Right cardiac atrium (tissue), 5 donors: Measurements from ENCODE around the gene SPATA6L. TPM values are rescaled to one million over a fixed set of nuclear protein-coding genes. Genes with fewer than 3 reads are reported as not detected.

ENCODE experiments used
- ATAC-seq, 2 donors: fragments of 200-7000 bp; cut with Tn5 transposase; one replicate each; pipeline versions ENCODE4 v1.8.0 to v1.9.1; 2020; ENCODE audit warnings: moderate library complexity in 2 of 2, mild to moderate bottlenecking in 1 of 2
- DNase-seq, 3 donors: peaks; one replicate each; pipeline ENCODE4 v3.0.0-alpha.2; 2020
- H3K27ac ChIP-seq: one replicate; pipeline ENCODE4 v1.5.1; 2013; ENCODE audit warnings: mild to moderate bottlenecking, low read length, control low read depth, moderate library complexity
- H3K27me3 ChIP-seq: one replicate; pipeline ENCODE4 v1.6.1; 2013; ENCODE audit not compliant: control insufficient read depth, insufficient read depth
- H3K4me1 ChIP-seq: one replicate; pipeline ENCODE4 v1.6.1; 2013; ENCODE audit warnings: low read length; ENCODE audit not compliant: control insufficient read depth, insufficient read depth
- H3K4me3 ChIP-seq: one replicate; pipeline ENCODE4 v1.5.1; 2013; ENCODE audit warnings: low read length, control low read depth
- H3K9me3 ChIP-seq: one replicate; pipeline ENCODE4 v1.6.1; 2013; ENCODE audit warnings: low read length; ENCODE audit not compliant: control insufficient read depth
- WGBS: extraction: QIAGEN DNeasy Blood & Tissue Kit; methylation state at CpG from one replicate; pipeline ENCODE4 v1.1.7; 2013; 5-methylcytosine and 5-hydroxymethylcytosine counted together
- intact Hi-C, 4 donors: fragments of 100-400 bp; cut with DNase I; formaldehyde crosslinking; loops; one replicate each; pipeline versions ENCODE4 v1.11.0 to v1.14.0; 2022 to 2023
- polyA plus RNA-seq: library from polyadenylated mRNA; stranded (reverse); fragments of 200-250 nt; gene quantifications from one replicate; pipeline ENCODE4 v1.2.3, GENCODE V29; 2013
- total RNA-seq, 4 donors: library from RNA; stranded (reverse); fragmentation: NEBNext Ultra II Directional; extraction: Animal tissue kit (Norgen Biotek cat#: 25700); gene quantifications; one replicate each; pipeline ENCODE4 v1.2.1, GENCODE V29; 2021
- donor health status: healthy with polysubstance abuse.
- donor health status: DM: no; HTN: yes; CAD: no.
- donor health status: DM: no; HTN: no; CAD: no.
- donor health status: DM: no; HTN: yes; CAD: no; lungs with severe emphysema.
- donor health status: DM: yes; HTN: yes; CAD: no.

The SPATA6L gene
- total and polyA plus RNA-seq, 5 donors = 0.59 to 1.7 (median 1.6) TPM

DNA sequence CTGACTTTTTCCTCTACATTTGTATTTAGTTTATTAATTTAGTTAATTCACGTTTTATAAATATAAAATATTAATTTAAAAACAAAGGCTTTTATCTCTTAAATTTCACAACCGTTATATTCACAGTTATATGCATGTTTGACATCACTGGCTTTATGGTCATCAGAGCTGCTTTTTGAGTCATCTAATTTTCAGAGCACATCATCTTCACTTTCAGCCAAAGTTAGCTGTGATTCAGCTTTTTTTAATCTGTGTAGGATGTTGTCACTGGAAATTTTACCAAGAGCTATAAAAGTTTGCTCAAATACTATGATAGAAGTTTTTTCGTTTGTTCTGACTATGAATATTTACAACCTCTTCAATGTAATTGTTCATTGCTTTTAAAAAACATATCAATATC lies 25.5 kb upstream of the SPATA6L start:
- Histone ChIP-seq H3K4me1 (peaks cover 6% of the 10 kb centered on the region), H3K4me3 (no peak overlapping the region), H3K9me3 (no peaks in the 10 kb centered on the region), H3K27ac (no peak overlapping the region), H3K27me3 (no peaks in the 10 kb centered on the region)
- 78% methylated on average over 3 of the region's 3 CpGs for WGBS
- ATAC-seq (no peak), DNase-seq (no peak)
- intact Hi-C loops = no loop called here

DNA sequence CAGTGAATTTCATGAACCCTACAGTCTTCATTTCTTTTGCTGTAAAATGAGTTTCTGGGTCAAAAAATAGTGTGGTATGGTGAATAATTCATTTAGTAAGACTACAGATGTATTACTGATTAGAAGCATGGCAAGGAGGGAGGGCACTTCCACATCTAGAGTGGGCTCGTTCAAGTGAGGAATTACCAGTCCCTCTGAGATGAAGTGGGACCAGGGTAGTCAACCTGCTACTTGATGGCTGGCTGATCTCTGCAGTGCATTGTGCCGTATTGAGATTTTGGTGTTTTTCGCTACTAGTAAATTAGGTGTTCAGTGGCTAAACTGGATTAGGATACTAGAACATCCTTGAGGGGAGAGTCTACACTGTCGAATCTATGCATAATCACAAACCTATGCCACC lies 23.9 kb upstream of the SPATA6L start:
- DNase-seq = no peak
- H3K4me1 ChIP-seq = peaks cover 7% of the 10 kb centered on the region
- no peak overlapping the region for H3K4me3 ChIP-seq
- WGBS = 92% methylated on average over 4 of the region's 4 CpGs
- H3K9me3 ChIP-seq = no peaks in the 10 kb centered on the region
- peak in 1 of 2 donors; percentile 36 for ATAC-seq
- no peak overlapping the region for H3K27ac ChIP-seq
- intact Hi-C loops = no loop called here
- H3K27me3 ChIP-seq = no peaks in the 10 kb centered on the region

DNA sequence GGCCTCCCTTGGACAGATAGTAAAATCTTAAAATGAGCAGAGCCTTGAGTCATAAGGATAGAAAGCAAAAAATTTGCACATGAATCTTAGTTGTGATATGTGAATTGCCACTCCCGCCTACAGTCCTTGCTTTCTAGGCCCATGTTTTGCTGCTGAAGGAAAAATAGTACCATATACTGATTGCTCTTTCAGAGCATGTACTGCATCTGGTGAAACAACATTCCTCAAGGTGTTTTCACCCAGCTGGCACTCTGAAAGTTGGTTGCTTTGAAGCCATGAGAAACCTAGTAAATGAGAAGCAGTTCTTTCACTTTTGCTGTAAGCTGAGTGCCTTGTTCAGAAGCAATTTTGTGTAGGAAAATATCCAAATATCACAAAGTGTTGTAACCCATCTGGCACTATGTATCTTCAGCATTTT lies 23.4 kb upstream of the SPATA6L start:
- ATAC-seq = no peak
- Histone ChIP-seq H3K4me3 (no peak overlapping the region), H3K27me3 (no peaks in the 10 kb centered on the region), H3K9me3 (no peaks in the 10 kb centered on the region), H3K4me1 (peaks cover 7% of the 10 kb centered on the region), H3K27ac (peak overlapping the region; percentile 72)
- 81% methylated on average over 1 of the region's 1 CpG for WGBS
- intact Hi-C loops = no loop called here
- DNase-seq = no peak

DNA sequence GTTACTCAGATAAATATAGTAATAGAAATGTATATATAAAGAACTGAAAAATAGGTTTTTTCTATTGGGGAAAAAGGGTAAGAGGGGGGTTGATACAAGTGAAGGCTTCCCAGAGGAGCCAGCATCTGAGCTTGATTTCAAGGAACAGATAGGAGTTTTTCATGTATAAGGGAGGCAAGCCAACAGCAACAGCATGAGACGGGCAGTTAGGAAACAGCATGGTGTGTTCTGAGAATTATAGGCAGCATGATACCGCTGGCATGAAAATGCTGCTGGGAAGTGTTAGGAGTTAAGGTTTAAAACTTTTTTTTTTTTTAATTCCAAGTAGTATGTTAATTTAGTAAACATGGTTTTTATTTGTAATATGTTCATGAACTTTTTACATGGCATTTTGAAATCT lies 22.7 kb upstream of the SPATA6L start:
- Histone ChIP-seq H3K27ac (no peak overlapping the region), H3K4me3 (no peak overlapping the region), H3K9me3 (no peaks in the 10 kb centered on the region), H3K27me3 (no peaks in the 10 kb centered on the region), H3K4me1 (peaks cover 7% of the 10 kb centered on the region)
- ATAC-seq (peak in 1 of 2 donors; percentile 64), DNase-seq (no peak)
- intact Hi-C loops = no loop called here
- 12% methylated on average over 2 of the region's 2 CpGs for WGBS

DNA sequence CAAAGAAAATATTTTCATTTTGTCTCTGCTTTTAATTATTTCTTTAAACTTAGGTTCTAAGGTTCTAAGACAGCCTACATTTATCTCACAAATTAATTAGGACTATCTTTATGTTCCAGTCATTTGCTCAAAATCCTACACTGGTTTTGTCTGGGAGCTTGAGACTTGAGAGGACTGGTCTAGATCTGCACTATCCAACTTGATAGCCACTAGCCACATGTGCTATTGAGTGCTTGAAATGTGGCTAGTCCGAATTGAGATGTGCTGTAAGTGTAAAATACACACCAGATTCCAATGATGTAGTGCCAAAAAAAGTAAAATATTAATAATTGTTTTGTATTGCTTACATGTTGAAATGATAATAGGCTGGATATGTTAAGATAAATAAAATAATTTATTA lies 20.3 kb upstream of the SPATA6L start:
- ATAC-seq = peak in 1 of 2 donors; percentile 41
- no peaks in the 10 kb centered on the region for H3K27me3 ChIP-seq
- no peak for DNase-seq
- 43% methylated on average over 1 of the region's 1 CpG for WGBS
- no peak overlapping the region for H3K4me3 ChIP-seq
- no peaks in the 10 kb centered on the region for H3K9me3 ChIP-seq
- peaks cover 7% of the 10 kb centered on the region for H3K4me1 ChIP-seq
- H3K27ac ChIP-seq = peak overlapping the region; percentile 45
- intact Hi-C loops = no loop called here

DNA sequence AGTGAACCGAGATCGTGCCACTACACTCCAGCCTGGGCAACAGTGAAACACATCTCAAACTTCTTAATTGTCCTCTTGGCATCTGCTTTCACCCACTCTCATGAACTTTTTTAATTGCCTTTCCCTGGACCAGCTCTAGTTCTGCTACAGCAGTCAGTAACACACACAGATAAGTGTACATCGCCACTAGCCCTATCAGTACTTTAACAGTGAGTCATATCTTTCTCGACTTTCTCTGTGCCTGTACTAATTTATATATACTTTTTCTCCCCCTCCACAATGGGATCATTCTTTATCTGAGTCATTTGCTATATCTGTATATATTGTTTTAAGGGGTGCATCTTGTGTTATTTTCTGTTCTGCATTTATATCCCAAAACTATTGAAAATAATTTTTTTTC lies 19.8 kb upstream of the SPATA6L start:
- H3K9me3 ChIP-seq = no peaks in the 10 kb centered on the region
- peak overlapping the region; percentile 77 for H3K27ac ChIP-seq
- peaks cover 7% of the 10 kb centered on the region for H3K4me1 ChIP-seq
- no peaks in the 10 kb centered on the region for H3K27me3 ChIP-seq
- 47% methylated on average over 4 of the region's 4 CpGs for WGBS
- H3K4me3 ChIP-seq = no peak overlapping the region
- DNase-seq (no peak), ATAC-seq (peak; percentile 29 to 76)
- intact Hi-C loops = no loop called here

DNA sequence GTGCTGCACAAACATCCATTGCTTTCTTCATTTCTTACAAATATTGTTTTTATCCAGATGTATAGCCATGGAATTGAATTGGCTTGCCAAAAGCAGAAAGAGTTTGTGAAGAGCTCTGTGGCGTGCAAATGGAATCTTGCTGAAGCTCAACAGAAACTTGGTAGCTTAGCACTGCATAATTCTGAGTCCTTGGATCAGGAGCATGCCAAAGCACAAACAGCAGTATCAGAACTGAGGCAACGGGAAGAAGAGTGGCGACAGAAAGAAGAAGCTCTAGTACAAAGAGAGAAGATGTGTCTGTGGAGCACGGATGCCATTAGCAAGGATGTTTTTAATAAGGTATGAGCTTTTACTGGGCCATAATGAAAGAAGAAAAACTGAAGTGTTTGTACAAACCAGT lies 18.5 kb upstream of the SPATA6L start:
- H3K4me3 ChIP-seq = no peak overlapping the region
- WGBS = 61% methylated on average over 4 of the region's 4 CpGs
- H3K9me3 ChIP-seq = no peaks in the 10 kb centered on the region
- intact Hi-C loops = no loop called here
- peaks cover 7% of the 10 kb centered on the region for H3K4me1 ChIP-seq
- H3K27ac ChIP-seq = peak overlapping the region; percentile 68
- DNase-seq (no peak), ATAC-seq (no peak)
- no peaks in the 10 kb centered on the region for H3K27me3 ChIP-seq

DNA sequence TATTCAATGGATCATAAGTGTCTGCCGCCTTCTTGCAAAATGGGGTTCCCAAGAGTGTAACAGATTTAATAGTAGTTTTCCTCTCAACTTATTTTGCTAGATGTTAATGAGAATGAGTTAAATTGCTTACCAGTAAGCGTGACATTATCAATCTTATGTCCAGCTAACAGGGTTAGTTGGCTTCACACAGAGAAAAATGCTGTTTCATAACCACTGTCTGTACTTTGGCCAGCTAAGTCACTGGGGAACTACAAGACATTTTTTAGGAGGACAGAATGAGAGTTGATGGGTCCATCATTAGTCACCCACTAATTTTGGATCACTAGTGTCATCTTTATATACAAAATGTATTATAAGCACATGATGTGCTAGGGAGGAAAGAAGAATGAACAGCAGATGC lies 14.5 kb upstream of the SPATA6L start:
- no peak for ATAC-seq
- H3K27ac ChIP-seq = no peak overlapping the region

DNA sequence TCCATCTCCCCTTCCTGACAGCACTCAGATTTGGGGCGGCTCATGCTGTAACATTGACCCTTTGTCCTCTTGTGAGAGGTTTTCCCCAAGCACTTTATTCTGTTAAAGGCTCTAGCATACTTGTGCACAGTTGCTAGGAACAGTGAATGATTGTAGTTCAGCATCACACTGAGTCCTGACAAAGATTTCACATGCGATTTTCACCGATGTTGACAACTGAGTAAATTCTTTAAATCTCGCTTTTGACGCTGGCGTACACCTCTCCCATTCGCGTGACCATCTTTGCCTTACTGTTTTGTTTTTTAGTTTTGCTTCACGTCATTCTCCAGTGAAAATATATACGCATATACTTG lies 13.9 kb upstream of the SPATA6L start:
- Histone ChIP-seq H3K4me1 (peaks cover 2% of the 10 kb centered on the region), H3K9me3 (no peaks in the 10 kb centered on the region), H3K27ac (peak overlapping the region; percentile 96), H3K27me3 (no peaks in the 10 kb centered on the region), H3K4me3 (peak overlapping the region; percentile 88)
- ATAC-seq (peak in 1 of 2 donors; percentile 31), DNase-seq (no peak)
- intact Hi-C loops = no loop called here
- WGBS = 0% methylated on average over 10 of the region's 10 CpGs

More for the DNA sequence above, 14.5 kb upstream of the SPATA6L start:
- H3K4me3 ChIP-seq = peak overlapping the region; percentile 88
- intact Hi-C loops = no loop called here
- peaks cover 2% of the 10 kb centered on the region for H3K4me1 ChIP-seq
- H3K27me3 ChIP-seq = no peaks in the 10 kb centered on the region
- no peak for DNase-seq
- H3K9me3 ChIP-seq = no peaks in the 10 kb centered on the region
- 28% methylated on average over 2 of the region's 2 CpGs for WGBS

DNA sequence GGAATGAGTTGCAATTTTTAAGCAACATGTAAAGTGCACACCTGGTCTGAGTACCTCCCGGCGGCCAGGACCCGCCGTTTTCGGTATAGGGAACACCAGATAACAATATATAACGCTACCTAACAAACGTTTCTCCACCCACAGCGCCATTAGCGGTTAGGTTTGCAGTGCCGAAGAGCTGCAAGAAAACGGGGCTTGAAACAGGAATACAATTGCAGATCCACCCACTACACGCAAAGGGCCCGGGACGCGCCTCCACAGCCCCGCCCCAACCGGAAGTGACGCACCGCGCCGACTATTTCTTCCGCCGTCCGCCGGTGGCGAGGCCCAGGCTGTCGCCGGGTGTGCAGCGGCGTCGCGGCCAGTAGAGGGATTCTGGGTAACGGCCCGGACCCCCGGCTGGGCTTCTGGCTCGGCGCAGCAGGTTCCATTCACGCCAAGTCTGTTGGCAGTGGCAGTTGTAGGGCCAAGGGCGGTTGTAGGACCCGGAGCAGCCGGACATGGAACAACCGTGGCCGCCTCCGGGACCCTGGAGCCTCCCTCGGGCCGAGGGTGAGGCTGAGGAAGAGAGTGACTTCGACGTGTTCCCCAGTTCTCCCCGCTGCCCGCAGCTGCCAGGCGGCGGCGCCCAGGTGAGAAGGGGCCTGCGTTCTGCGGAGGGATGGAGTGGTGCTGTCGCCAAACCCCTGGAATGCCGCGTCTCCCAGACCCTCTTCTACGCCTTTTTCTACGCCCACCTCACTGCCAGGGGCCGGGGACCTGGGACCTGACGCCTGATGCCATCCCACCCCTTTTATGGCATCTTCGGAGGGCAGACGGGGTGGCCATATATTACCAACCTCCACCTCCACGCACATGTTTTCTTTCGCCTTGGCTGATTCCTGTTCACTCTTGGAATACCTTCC lies 13.2 kb upstream of the SPATA6L start, which contains the start of gene CDC37L1:
Gene CDC37L1 (plus strand): TSS at position 302 of the 905 bp plus-strand sequence. CDS start 199 bp downstream, at position 501.
- Histone ChIP-seq H3K27me3 (no peaks in the 10 kb centered on the region), H3K4me1 (peaks cover 2% of the 10 kb centered on the region), H3K4me3 (peak within 1 kb of the TSS; percentile 88), H3K9me3 (no peaks in the 10 kb centered on the region), H3K27ac (peak within 1 kb of the TSS; percentile 98)
- peak; percentile 99 for ATAC-seq
- under 1% methylated on average over 66 of the region's 66 CpGs for WGBS
- intact Hi-C loops = loop anchor here in 1 of 4 donors (5.0 kb wide), 1 partner anchor 63 kb away; the partner anchor contains the start of gene AK3
- DNase-seq = peak; percentile 98 to 100 (median 99)

DNA sequence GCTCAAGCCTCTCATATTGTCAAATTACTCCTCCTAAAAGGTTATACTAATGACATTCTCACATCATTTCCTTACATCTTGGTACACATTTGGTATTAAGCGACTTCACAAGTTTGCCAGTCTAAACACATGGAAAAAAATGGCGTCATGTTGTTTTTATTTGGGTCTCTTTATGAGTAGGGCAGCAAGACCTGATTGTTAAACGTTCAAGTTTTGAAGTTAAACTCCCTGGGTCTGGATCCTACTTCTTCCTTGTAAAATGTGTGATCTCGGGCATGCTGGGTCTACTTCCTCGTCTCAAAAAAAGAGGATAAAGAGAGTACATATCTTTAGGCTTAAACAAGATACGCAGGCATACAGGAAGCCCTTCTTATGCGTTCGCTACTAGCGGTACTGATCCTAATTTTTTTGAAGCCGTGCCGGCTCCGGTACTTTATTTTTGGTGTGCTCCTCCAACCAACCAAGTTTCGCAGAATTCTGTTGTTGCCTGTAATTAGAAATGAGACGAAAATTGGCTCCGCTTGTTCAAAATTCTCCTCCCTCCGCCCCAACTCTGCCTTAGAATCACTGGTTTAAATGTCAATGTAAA lies 12.5 kb upstream of the SPATA6L start:
- intact Hi-C loops = loop anchor here in 1 of 4 donors (5.0 kb wide), 1 partner anchor 64 kb away; the partner anchor contains the start of gene AK3
- peak overlapping the region; percentile 88 for H3K4me3 ChIP-seq
- peak overlapping the region; percentile 98 for H3K27ac ChIP-seq
- WGBS = under 1% methylated on average over 16 of the region's 16 CpGs
- no peak for DNase-seq
- H3K4me1 ChIP-seq = peaks cover 2% of the 10 kb centered on the region
- ATAC-seq = peak; percentile 2 to 17
- no peaks in the 10 kb centered on the region for H3K9me3 ChIP-seq
- H3K27me3 ChIP-seq = no peaks in the 10 kb centered on the region
